ENCODE data around the gene POF1B.

DNA sequence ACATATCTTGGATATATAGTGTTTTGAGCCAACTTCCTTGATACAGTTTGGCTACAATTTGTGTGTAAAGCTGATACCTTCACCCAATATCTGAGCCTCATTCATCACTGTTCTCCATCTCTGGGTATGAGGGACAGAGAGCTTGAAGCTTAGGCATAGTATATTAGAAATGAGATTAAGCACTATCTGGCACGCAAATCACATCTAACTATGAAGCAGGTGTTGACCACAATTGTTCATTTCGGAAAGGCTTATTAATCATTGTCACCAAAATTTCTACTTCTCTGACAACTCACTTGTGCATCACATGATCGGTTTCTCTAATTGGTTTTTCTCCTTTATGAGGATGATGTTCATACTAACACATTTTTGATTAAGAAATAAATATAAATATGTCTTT, 2.1 kb upstream of the POF1B start:
- TF ChIP-seq, protein P1, sequence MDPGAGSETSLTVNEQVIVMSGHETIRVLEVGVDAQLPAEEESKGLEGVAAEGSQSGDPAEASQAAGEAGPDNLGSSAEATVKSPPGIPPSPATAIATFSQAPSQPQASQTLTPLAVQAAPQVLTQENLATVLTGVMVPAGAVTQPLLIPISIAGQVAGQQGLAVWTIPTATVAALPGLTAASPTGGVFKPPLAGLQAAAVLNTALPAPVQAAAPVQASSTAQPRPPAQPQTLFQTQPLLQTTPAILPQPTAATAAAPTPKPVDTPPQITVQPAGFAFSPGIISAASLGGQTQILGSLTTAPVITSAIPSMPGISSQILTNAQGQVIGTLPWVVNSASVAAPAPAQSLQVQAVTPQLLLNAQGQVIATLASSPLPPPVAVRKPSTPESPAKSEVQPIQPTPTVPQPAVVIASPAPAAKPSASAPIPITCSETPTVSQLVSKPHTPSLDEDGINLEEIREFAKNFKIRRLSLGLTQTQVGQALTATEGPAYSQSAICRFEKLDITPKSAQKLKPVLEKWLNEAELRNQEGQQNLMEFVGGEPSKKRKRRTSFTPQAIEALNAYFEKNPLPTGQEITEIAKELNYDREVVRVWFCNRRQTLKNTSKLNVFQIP (CRISPR knock-in tag; IDR thresholded peaks at IDR 0.05; ENCODE audit: borderline replicate concordance, low read depth), result no peak
- TF ChIP-seq ISL1 (CRISPR knock-in tag; IDR thresholded peaks at IDR 0.05) (no peak), RARB (CRISPR knock-in tag; IDR thresholded peaks at IDR 0.05) (no peak), CSDC2 (CRISPR knock-in tag; IDR thresholded peaks at IDR 0.05) (no peak), TOX (CRISPR knock-in tag; IDR thresholded peaks at IDR 0.05; ENCODE audit: borderline replicate concordance) (no peak), ARNTL (CRISPR knock-in tag; IDR thresholded peaks at IDR 0.05; ENCODE audit: borderline replicate concordance, low read depth) (no peak), PPARA (CRISPR knock-in tag; IDR thresholded peaks at IDR 0.05; ENCODE audit: borderline replicate concordance) (no peak), BACH2 (CRISPR knock-in tag; IDR thresholded peaks at IDR 0.05; ENCODE audit: borderline replicate concordance) (no peak)
- TF ChIP-seq, protein P2, sequence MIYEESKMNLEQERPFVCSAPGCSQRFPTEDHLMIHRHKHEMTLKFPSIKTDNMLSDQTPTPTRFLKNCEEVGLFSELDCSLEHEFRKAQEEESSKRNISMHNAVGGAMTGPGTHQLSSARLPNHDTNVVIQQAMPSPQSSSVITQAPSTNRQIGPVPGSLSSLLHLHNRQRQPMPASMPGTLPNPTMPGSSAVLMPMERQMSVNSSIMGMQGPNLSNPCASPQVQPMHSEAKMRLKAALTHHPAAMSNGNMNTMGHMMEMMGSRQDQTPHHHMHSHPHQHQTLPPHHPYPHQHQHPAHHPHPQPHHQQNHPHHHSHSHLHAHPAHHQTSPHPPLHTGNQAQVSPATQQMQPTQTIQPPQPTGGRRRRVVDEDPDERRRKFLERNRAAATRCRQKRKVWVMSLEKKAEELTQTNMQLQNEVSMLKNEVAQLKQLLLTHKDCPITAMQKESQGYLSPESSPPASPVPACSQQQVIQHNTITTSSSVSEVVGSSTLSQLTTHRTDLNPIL (CRISPR knock-in tag; IDR thresholded peaks at IDR 0.05; ENCODE audit: low read depth), result no peak
- TF ChIP-seq, protein P3, sequence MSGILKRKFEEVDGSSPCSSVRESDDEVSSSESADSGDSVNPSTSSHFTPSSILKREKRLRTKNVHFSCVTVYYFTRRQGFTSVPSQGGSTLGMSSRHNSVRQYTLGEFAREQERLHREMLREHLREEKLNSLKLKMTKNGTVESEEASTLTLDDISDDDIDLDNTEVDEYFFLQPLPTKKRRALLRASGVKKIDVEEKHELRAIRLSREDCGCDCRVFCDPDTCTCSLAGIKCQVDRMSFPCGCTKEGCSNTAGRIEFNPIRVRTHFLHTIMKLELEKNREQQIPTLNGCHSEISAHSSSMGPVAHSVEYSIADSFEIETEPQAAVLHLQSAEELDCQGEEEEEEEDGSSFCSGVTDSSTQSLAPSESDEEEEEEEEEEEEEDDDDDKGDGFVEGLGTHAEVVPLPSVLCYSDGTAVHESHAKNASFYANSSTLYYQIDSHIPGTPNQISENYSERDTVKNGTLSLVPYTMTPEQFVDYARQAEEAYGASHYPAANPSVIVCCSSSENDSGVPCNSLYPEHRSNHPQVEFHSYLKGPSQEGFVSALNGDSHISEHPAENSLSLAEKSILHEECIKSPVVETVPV (CRISPR knock-in tag; IDR thresholded peaks at IDR 0.05), result no peak
